ENCODE data around the gene PLXNC1. TPM values are rescaled to one million over a fixed set of nuclear protein-coding genes. Genes with fewer than 3 reads are reported as not detected.

Gene PLXNC1
- total and polyA plus RNA-seq, 9 of the 15 experiments (the other 6 are each of a cell fraction or from before 2014, with no cell fraction given) = 0.08 to 0.87 (median 0.28) TPM

- TF ChIP-seq ZBTB40 (IDR thresholded peaks at IDR 0.05) (no peak), ZBTB40 (CRISPR knock-in tag; IDR thresholded peaks at IDR 0.05) (no peak), PRPF4 (IDR thresholded peaks at IDR 0.05; ENCODE audit: insufficient read depth, low read depth, low read length, poor library complexity, severe bottlenecking) (no peak), ZC3H8 (IDR thresholded peaks at IDR 0.05) (no peak), CEBPG (CRISPR knock-in tag; IDR thresholded peaks at IDR 0.05) (0 out of 2 replicates have a peak, but pooled peaks have one; percentile 37), CEBPG (tag; conservative IDR thresholded peaks at IDR 0.05 in 1 of 2, IDR thresholded peaks at IDR 0.05 in 1 of 2) (peak; percentile 75 to 94), ZNF79 (CRISPR knock-in tag; IDR thresholded peaks at IDR 0.05; ENCODE audit: low read depth) (peak; percentile 92), IRF9 (tag; IDR thresholded peaks at IDR 0.05) (0 out of 2 replicates have a peak, but pooled peaks have one; percentile 26), ELK1 (CRISPR knock-in tag; IDR thresholded peaks at IDR 0.05) (no peak), TAL1 (IDR thresholded peaks at IDR 0.05) (peak; percentile 51), KDM2B (CRISPR knock-in tag; IDR thresholded peaks at IDR 0.05) (no peak), E2F8 (IDR thresholded peaks at IDR 0.05; ENCODE audit: low read depth, partially characterized antibody) (no peak), PML (IDR thresholded peaks at IDR 0.05; ENCODE audit: low read length) (0 out of 2 replicates have a peak, but pooled peaks have one; percentile 30)
Measured at GRCh38 chr12:94127239-94128131, 20.9 kb upstream of the PLXNC1 start (continued).

Measured in K562 (cell line).